Measurements from ENCODE around the gene AFAP1L1.

DNA sequence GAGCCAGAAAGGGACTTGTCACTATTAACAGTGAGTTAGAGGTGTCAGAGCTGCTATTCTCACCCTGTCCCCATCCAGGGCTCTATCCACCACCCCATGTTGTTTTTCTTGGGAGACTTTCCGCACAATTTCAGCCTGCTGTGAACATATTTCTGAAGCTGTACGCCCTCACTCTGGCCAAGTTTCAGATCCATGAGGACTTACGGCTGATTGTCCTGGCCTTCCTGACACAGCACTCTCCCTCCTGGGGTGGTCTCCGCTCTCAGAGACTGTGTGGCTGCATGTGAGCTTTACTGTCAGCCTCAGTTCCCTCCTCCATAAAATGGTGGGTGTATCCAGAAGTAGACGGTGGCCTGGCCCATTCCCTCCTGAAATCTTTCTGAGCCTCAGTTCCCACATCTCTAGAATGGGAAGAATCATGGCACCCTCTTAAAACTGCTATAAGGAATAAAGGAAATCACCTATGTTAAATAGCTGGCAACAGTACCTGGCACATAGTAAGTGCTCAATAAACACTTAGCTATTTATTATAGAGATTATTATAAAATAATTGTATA lies 108.2 kb downstream of the AFAP1L1 start:
- TF ChIP-seq EZH2 (IDR thresholded peaks at IDR 0.05) (no peak), POLR2AphosphoS5 (IDR thresholded peaks at IDR 0.05; ENCODE audit: borderline replicate concordance, low read depth, low read length) (no peak)
